Nephron progenitor cell (in vitro differentiated cells): ENCODE results near the gene TNFSF13.

Experiments used
- DNase-seq: peaks from one replicate; pipeline ENCODE4 v3.0.0; 2021
- H3K27ac Mint-ChIP-seq: 2 replicates; pipeline ENCODE4 v1.8.0; 2021; ENCODE audit warnings: mild to moderate bottlenecking, moderate library complexity, mixed read lengths
- H3K27me3 Mint-ChIP-seq: 2 replicates; pipeline ENCODE4 v1.8.0; 2021; ENCODE audit warnings: mild to moderate bottlenecking, low read depth, mixed read lengths; ENCODE audit not compliant: poor library complexity
- H3K36me3 Mint-ChIP-seq: 2 replicates; pipeline ENCODE4 v1.8.0; 2021; ENCODE audit warnings: low read depth, mixed read lengths
- H3K4me1 Mint-ChIP-seq: 2 replicates; pipeline ENCODE4 v1.8.0; 2021; ENCODE audit warnings: mixed read lengths
- H3K4me3 Mint-ChIP-seq: 2 replicates; pipeline ENCODE4 v1.8.0; 2021; ENCODE audit warnings: mild to moderate bottlenecking, moderate library complexity, mixed read lengths
- H3K9me3 Mint-ChIP-seq: 2 replicates; pipeline ENCODE4 v1.8.0; 2021; ENCODE audit warnings: mild to moderate bottlenecking, moderate library complexity, mixed read lengths
- TF ChIP-seq, protein P1 (sequence below): fragments of 200-600 bp; sonication (generic); IDR thresholded peaks from 2 replicates; pipeline ENCODE4 v1.5.0; 2021; ENCODE audit warnings: antibody characterized with exemption

The TNFSF13 gene

DNA sequence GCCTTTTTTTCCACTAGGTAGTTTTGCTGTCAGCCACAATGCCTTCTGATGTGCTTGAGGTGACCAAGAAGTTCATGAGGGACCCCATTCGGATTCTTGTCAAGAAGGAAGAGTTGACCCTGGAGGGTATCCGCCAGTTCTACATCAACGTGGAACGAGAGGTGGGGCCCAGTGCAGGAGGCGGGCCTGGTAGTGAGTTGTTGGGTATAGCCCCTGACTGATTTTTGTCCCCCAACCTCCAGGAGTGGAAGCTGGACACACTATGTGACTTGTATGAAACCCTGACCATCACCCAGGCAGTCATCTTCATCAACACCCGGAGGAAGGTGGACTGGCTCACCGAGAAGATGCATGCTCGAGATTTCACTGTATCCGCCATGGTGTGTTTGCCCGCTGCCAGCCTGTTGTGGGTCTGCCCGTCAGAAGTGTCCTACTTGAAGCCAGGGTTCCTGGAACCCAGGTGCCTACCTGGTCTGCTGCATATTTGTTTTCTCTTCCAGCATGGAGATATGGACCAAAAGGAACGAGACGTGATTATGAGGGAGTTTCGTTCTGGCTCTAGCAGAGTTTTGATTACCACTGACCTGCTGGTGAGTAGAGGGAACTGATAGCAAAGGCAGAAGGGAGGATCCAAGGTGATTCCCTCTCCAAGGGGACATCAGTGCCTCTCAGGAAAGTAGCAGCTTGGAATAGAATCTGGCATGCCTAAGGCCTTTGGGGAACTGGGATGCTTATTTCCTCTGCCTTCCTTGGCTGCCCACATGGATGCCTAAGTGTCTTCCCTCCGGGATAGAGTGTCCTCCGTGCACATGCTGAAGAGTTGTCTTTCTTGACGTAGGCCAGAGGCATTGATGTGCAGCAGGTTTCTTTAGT is 19.0 kb downstream of the TNFSF13 start:
- no peak for DNase-seq
- peaks cover 81% of the 10 kb centered on the region for H3K4me1 Mint-ChIP-seq
- peak overlapping the region; percentile 89 for H3K27ac Mint-ChIP-seq
- TF ChIP-seq, protein P1, sequence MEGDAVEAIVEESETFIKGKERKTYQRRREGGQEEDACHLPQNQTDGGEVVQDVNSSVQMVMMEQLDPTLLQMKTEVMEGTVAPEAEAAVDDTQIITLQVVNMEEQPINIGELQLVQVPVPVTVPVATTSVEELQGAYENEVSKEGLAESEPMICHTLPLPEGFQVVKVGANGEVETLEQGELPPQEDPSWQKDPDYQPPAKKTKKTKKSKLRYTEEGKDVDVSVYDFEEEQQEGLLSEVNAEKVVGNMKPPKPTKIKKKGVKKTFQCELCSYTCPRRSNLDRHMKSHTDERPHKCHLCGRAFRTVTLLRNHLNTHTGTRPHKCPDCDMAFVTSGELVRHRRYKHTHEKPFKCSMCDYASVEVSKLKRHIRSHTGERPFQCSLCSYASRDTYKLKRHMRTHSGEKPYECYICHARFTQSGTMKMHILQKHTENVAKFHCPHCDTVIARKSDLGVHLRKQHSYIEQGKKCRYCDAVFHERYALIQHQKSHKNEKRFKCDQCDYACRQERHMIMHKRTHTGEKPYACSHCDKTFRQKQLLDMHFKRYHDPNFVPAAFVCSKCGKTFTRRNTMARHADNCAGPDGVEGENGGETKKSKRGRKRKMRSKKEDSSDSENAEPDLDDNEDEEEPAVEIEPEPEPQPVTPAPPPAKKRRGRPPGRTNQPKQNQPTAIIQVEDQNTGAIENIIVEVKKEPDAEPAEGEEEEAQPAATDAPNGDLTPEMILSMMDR, result no peak
- no peaks in the 10 kb centered on the region for H3K9me3 Mint-ChIP-seq
- peaks cover 72% of the 10 kb centered on the region for H3K36me3 Mint-ChIP-seq
- no peaks in the 10 kb centered on the region for H3K27me3 Mint-ChIP-seq
- H3K4me3 Mint-ChIP-seq, result no peak overlapping the region

DNA sequence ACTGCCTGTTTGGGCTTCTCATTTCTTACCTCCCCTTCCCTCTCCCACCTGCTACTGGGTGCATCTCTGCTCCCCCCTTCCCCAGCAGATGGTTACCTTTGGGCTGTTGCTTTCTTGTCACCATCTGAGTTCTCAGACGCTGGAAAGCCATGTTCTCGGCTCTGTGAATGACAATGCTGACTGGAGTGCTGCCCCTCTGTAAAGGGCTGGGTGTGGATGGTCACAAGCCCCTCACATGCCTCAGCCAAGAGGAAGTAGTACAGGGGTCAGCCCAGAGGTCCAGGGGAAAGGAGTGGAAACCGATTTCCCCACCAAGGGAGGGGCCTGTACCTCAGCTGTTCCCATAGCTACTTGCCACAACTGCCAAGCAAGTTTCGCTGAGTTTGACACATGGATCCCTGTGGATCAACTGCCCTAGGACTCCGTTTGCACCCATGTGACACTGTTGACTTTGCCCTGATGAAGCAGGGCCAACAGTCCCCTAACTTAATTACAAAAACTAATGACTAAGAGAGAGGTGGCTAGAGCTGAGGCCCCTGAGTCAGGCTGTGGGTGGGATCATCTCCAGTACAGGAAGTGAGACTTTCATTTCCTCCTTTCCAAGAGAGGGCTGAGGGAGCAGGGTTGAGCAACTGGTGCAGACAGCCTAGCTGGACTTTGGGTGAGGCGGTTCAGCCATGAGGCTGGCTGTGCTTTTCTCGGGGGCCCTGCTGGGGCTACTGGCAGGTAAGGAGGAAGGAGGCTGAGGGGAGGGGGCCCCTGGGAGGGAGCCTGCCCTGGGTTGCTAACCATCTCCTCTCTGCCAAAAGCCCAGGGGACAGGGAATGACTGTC is 20.7 kb downstream of the TNFSF13 start, which contains the start of gene CD68:
Gene CD68, plus strand, starts transcription at position 638 of the 833 bp plus-strand sequence. Its CDS starts 40 bp downstream, at position 678.
- peak within 1 kb of the TSS; percentile 54 for H3K4me3 Mint-ChIP-seq
- H3K4me1 Mint-ChIP-seq, result peaks cover 88% of the 10 kb centered on the region
- no peak for DNase-seq
- H3K27me3 Mint-ChIP-seq, result no peaks in the 10 kb centered on the region
- TF ChIP-seq, protein P1, result no peak
- no peaks in the 10 kb centered on the region for H3K9me3 Mint-ChIP-seq
- peak within 1 kb of the TSS; percentile 100 for H3K27ac Mint-ChIP-seq
- H3K36me3 Mint-ChIP-seq, result peaks cover 68% of the 10 kb centered on the region

DNA sequence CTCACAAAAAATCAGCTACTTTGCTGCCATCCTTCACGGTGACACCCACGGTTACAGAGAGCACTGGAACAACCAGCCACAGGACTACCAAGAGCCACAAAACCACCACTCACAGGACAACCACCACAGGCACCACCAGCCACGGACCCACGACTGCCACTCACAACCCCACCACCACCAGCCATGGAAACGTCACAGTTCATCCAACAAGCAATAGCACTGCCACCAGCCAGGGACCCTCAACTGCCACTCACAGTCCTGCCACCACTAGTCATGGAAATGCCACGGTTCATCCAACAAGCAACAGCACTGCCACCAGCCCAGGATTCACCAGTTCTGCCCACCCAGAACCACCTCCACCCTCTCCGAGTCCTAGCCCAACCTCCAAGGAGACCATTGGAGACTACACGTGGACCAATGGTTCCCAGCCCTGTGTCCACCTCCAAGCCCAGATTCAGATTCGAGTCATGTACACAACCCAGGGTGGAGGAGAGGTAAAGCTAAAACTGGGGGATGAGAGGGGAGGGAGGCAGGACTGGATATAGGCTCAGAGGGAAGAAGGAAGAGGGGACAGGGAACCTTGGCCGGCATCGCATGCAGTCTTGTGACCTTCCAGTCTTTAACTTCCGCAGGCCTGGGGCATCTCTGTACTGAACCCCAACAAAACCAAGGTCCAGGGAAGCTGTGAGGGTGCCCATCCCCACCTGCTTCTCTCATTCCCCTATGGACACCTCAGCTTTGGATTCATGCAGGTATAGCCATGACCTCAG is 21.5 kb downstream of the TNFSF13 start:
- H3K4me1 Mint-ChIP-seq, result peaks cover 88% of the 10 kb centered on the region
- peaks cover 63% of the 10 kb centered on the region for H3K36me3 Mint-ChIP-seq
- H3K4me3 Mint-ChIP-seq, result no peak overlapping the region
- DNase-seq, result no peak
- no peaks in the 10 kb centered on the region for H3K9me3 Mint-ChIP-seq
- TF ChIP-seq, protein P1, result no peak
- H3K27ac Mint-ChIP-seq, result peak overlapping the region; percentile 100
- H3K27me3 Mint-ChIP-seq, result no peaks in the 10 kb centered on the region

DNA sequence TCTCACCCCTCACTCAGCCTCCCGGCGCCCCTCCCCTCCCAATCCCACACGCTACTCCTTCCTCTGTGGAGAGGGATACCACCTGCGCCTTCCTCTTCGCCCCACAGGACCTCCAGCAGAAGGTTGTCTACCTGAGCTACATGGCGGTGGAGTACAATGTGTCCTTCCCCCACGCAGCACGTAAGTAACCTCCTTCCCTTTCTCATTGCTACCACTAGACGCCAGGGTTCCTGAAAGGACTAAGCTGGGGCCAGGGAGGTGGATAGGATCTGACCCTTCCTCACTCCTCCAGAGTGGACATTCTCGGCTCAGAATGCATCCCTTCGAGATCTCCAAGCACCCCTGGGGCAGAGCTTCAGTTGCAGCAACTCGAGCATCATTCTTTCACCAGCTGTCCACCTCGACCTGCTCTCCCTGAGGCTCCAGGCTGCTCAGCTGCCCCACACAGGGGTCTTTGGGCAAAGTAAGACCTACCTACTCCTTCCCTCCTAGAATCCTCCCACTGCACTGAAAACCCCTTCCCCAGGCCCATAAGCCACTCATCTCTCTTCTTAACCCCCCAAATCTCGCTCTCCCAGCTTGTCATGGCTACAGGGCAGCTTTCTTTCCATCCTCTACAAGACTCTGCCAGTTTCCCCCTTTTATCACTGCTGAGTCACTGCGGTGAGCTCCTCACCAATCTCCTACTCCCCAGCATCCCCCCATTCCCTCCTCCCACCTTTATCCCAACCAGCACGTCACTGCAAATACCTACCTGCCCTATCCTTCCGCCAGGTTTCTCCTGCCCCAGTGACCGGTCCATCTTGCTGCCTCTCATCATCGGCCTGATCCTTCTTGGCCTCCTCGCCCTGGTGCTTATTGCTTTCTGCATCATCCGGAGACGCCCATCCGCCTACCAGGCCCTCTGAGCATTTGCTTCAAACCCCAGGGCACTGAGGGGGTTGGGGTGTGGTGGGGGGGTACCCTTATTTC is 22.3 kb downstream of the TNFSF13 start:
- peaks cover 86% of the 10 kb centered on the region for H3K4me1 Mint-ChIP-seq
- H3K27ac Mint-ChIP-seq, result peak overlapping the region; percentile 72
- H3K36me3 Mint-ChIP-seq, result peaks cover 56% of the 10 kb centered on the region
- no peak for DNase-seq
- TF ChIP-seq, protein P1, result no peak
- no peaks in the 10 kb centered on the region for H3K27me3 Mint-ChIP-seq
- no peak overlapping the region for H3K4me3 Mint-ChIP-seq
- H3K9me3 Mint-ChIP-seq, result no peaks in the 10 kb centered on the region
